NCI-H69 (cell line): ENCODE data around the gene ZNF333.
"Not testable (repeated sequence)": the region's sequence is repeated elsewhere in the genome, so short reads cannot be mapped to it uniquely, and the experiment has no call there.

Experiments
- DNase-seq: peaks from one replicate; lab custom pipeline; 2025; lab: John Stamatoyannopoulos, UW

ZNF333 gene

GRCh38 chr19:14768001-14768400 lies 78.2 kb downstream of the ZNF333 start:
- DNase-seq: no peak

- no peak for DNase-seq
These were observed 79.4 kb downstream of the ZNF333 start for GRCh38 chr19:14769201-14769600.

GRCh38 chr19:14770136-14770535 lies 80.3 kb downstream of the ZNF333 start:
- no peak for DNase-seq

- peak; percentile 21 for DNase-seq
These were observed 81.3 kb downstream of the ZNF333 start for GRCh38 chr19:14770944-14771839.

GRCh38 chr19:14772467-14772866 lies 82.6 kb downstream of the ZNF333 start:
- no peak for DNase-seq

- no peak for DNase-seq
These were observed 83.1 kb downstream of the ZNF333 start for GRCh38 chr19:14772995-14773394.

- DNase-seq: not testable (repeated sequence)
These were observed 83.9 kb downstream of the ZNF333 start for GRCh38 chr19:14773722-14774121.

GRCh38 chr19:14774373-14774772 lies 84.5 kb downstream of the ZNF333 start:
- no peak for DNase-seq

GRCh38 chr19:14775326-14775725 lies 85.5 kb downstream of the ZNF333 start:
- DNase-seq: not testable (repeated sequence)

GRCh38 chr19:14775869-14776586 lies 86.2 kb downstream of the ZNF333 start:
- no peak for DNase-seq

- DNase-seq: not testable (repeated sequence)
These were observed 87.8 kb downstream of the ZNF333 start for GRCh38 chr19:14777645-14778044.

GRCh38 chr19:14778110-14778845 lies 88.4 kb downstream of the ZNF333 start, which contains the start of gene ADGRE2:
TSS of gene ADGRE2 (minus strand) at chr19:14778560. CDS start at chr19:14776756, 1,804 bp downstream.
- DNase-seq: not testable (repeated sequence)

- DNase-seq: no peak
These were observed 89.3 kb downstream of the ZNF333 start for GRCh38 chr19:14779151-14779550.

- DNase-seq: not testable (repeated sequence)
These were observed 90.9 kb downstream of the ZNF333 start for GRCh38 chr19:14780622-14781225.

- DNase-seq: not testable (repeated sequence)
These were observed 92.1 kb downstream of the ZNF333 start for GRCh38 chr19:14781713-14782536.

GRCh38 chr19:14782626-14783409 lies 93.0 kb downstream of the ZNF333 start:
- DNase-seq: no peak
